Endothelial cell of umbilical vein (primary cell): Measurements from ENCODE around the gene TPM2.
A peak's percentile ranks its signal among the peaks of the same experiment; 100 is the strongest.

ENCODE experiments used
- CTCF ChIP-seq, 2 donors: IDR thresholded peaks; 1 replicate in 1 of 2; 2 replicates in 1 of 2; pipeline ENCODE4 v1.5.1; 2011; ENCODE audit warnings: low read length in 2 of 2, mild to moderate bottlenecking in 2 of 2, moderate library complexity in 2 of 2, control low read depth in 1 of 2, inconsistent platforms in 1 of 2, low read depth in 1 of 2; ENCODE audit not compliant: insufficient read depth in 1 of 2; ENCODE audit errors: extremely low read depth in 1 of 2
- POLR2AphosphoS5 ChIP-seq: IDR thresholded peaks from 2 replicates; pipeline ENCODE4 v1.6.1; 2012; ENCODE audit warnings: low read depth, mild to moderate bottlenecking, control low read depth, low read length, moderate library complexity; ENCODE audit not compliant: insufficient read depth

- TF ChIP-seq CTCF (IDR thresholded peaks at IDR 0.05; ENCODE audit: extremely low read depth in 1 of 2, insufficient read depth in 1 of 2, low read depth in 1 of 2, low read length in 2 of 2) (no peak), POLR2AphosphoS5 (peak; percentile 97)
Observed at GRCh38 chr9:35689542-35690293, at the start of gene TPM2.
